Caco-2 (cell line): ENCODE data around the gene C8A. TPM values are rescaled to one million over a fixed set of nuclear protein-coding genes. Genes with fewer than 3 reads are reported as not detected.

ENCODE experiments used
- BruUV-seq: library from RNA; stranded (reverse); fragments of 400-500 nt; replicated peaks from 2 replicates; lab custom pipeline; 2021; lab: Mats Ljungman, UMichigan
- CTCF ChIA-PET: fragments of 300-600 bp; sonication (Branson Sonifier 250); formaldehyde crosslinking; loops from one replicate; lab custom pipeline; 2022; ENCODE audit warnings: antibody characterized with exemption; lab: Charles Lee
- POLR2A ChIA-PET: fragments of 300-600 bp; sonication (Branson Sonifier 250); formaldehyde crosslinking; loops from one replicate; lab custom pipeline; 2022; ENCODE audit warnings: antibody characterized with exemption; lab: Charles Lee
- DNase-seq, 2 experiments: peaks; one replicate each; pipeline versions ENCODE4 v3.0.0 to v3.0.0-alpha.2; 2020 to 2022
- H3K27me3 ChIP-seq: replicated peaks from 2 replicates; pipeline ENCODE4 v1.6.0; 2011; ENCODE audit warnings: low read length; ENCODE audit not compliant: control insufficient read depth, insufficient read depth
- H3K36me3 ChIP-seq: 2 replicates; pipeline ENCODE4 v1.5.1; 2011; ENCODE audit warnings: low read length; ENCODE audit not compliant: control insufficient read depth, insufficient read depth
- H3K4me1 ChIP-seq: fragments of 250-450 bp; sonication (Bioruptor Pico); 2 replicates; pipeline ENCODE4 v1.5.1; 2020; ENCODE audit warnings: mild to moderate bottlenecking
- H3K4me3 ChIP-seq: 2 replicates; pipeline ENCODE4 v1.5.1; 2011; ENCODE audit warnings: low read depth, mild to moderate bottlenecking, control low read depth, low read length
- H3K9me3 ChIP-seq: fragments of 250-450 bp; sonication (Bioruptor Pico); 2 replicates; pipeline ENCODE4 v1.5.1; 2020; ENCODE audit warnings: mild to moderate bottlenecking, moderate library complexity
- H3K27ac Mint-ChIP-seq: one replicate; pipeline ENCODE4 v1.8.0; 2022; ENCODE audit warnings: mixed read lengths; ENCODE audit not compliant: unreplicated experiment
- H3K27me3 Mint-ChIP-seq: one replicate; pipeline ENCODE4 v1.8.0; 2022; ENCODE audit warnings: mixed read lengths; ENCODE audit not compliant: insufficient read depth, unreplicated experiment
- H3K36me3 Mint-ChIP-seq: one replicate; pipeline ENCODE4 v1.8.0; 2022; ENCODE audit warnings: mild to moderate bottlenecking, mixed read lengths; ENCODE audit not compliant: insufficient read depth, unreplicated experiment
- H3K4me1 Mint-ChIP-seq: one replicate; pipeline ENCODE4 v1.8.0; 2022; ENCODE audit warnings: low read depth, mixed read lengths; ENCODE audit not compliant: unreplicated experiment
- H3K4me3 Mint-ChIP-seq: one replicate; pipeline ENCODE4 v1.8.0; 2022; ENCODE audit warnings: mild to moderate bottlenecking, moderate library complexity, mixed read lengths; ENCODE audit not compliant: unreplicated experiment
- H3K9me3 Mint-ChIP-seq: one replicate; pipeline ENCODE4 v1.8.0; 2022; ENCODE audit warnings: mixed read lengths; ENCODE audit not compliant: unreplicated experiment
- intact Hi-C: fragments of 100-400 bp; cut with micrococcal nuclease; formaldehyde crosslinking; loops from one replicate; pipeline ENCODE4 v1.10.0; 2022; ENCODE audit not compliant: unreplicated experiment
- total RNA-seq: library from RNA; stranded (reverse); gene quantifications from 2 replicates; pipeline ENCODE4 v1.2.3, GENCODE V29; 2022
- TF ChIP-seq, protein P1 (sequence below), 2 experiments: fragments of 200-600 bp in 1 of 2; IDR thresholded peaks; 1 replicate in 1 of 2; 2 replicates in 1 of 2; pipeline versions ENCODE4 v1.5.1 to v1.8.0; 2011 to 2022; ENCODE audit warnings: antibody characterized with exemption in 1 of 2, control low read depth in 1 of 2, inconsistent platforms in 1 of 2, low read depth in 1 of 2, low read length in 1 of 2, mild to moderate bottlenecking in 1 of 2, moderate library complexity in 1 of 2; ENCODE audit not compliant: insufficient read depth in 1 of 2, severe bottlenecking in 1 of 2, unreplicated experiment in 1 of 2

Gene C8A
- total RNA-seq, 1 experiment from 2014 or later: not detected

DNA sequence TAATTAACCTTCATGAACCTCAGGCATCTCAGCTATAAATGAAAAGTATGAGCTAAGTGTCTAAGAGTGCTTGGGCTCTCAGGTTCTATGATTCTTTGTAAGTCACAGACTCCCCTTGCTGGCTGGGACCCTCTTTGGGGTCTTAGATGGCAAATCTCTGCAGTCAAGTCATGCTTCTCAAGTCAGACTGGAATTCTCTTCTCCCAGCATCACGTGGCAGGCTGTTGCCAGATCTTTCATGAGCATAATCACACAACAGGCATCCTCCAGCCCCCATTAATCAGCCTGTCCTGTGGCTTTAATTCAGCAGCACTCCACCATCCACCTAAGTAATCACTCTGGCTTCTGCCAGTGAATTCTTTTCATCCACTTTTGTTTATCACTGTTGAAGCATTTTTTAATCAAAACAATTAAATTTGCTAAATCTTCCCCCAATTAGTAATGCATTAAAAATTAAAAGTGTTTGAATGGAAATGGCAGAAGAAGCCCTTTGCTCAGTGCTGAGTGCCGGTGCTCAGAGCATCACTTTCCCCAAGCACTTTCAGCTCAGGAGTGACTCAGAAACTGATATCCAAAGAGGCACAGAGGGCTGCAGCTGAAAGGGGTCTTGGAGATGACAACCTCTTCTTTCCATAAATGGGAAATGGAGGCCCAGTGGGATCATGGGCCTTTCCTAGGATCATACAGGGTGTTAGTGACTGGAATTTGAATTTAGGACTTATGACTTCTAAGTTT, 50.2 kb downstream of the C8A start:
- no peaks in the 10 kb centered on the region for H3K9me3 Mint-ChIP-seq
- H3K27ac Mint-ChIP-seq: no peak overlapping the region
- no peak overlapping the region for H3K4me3 Mint-ChIP-seq
- ChIA-PET POLR2A (no interaction called here), CTCF (no interaction called here)
- DNase-seq: no peak
- Histone ChIP-seq H3K27me3 (no peaks in the 10 kb centered on the region), H3K36me3 (no peaks in the 10 kb centered on the region), H3K4me1 (peaks cover 14% of the 10 kb centered on the region), H3K9me3 (no peaks in the 10 kb centered on the region), H3K4me3 (no peak overlapping the region)
- TF ChIP-seq, protein P1, sequence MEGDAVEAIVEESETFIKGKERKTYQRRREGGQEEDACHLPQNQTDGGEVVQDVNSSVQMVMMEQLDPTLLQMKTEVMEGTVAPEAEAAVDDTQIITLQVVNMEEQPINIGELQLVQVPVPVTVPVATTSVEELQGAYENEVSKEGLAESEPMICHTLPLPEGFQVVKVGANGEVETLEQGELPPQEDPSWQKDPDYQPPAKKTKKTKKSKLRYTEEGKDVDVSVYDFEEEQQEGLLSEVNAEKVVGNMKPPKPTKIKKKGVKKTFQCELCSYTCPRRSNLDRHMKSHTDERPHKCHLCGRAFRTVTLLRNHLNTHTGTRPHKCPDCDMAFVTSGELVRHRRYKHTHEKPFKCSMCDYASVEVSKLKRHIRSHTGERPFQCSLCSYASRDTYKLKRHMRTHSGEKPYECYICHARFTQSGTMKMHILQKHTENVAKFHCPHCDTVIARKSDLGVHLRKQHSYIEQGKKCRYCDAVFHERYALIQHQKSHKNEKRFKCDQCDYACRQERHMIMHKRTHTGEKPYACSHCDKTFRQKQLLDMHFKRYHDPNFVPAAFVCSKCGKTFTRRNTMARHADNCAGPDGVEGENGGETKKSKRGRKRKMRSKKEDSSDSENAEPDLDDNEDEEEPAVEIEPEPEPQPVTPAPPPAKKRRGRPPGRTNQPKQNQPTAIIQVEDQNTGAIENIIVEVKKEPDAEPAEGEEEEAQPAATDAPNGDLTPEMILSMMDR (IDR thresholded peaks at IDR 0.05; ENCODE audit: insufficient read depth in 1 of 2, low read depth in 1 of 2, low read length in 1 of 2, severe bottlenecking in 1 of 2, unreplicated experiment in 1 of 2): no peak
- H3K4me1 Mint-ChIP-seq: peaks cover 8% of the 10 kb centered on the region
- no peaks in the 10 kb centered on the region for H3K36me3 Mint-ChIP-seq
- intact Hi-C loops: no loop called here
- no TSS peak for BruUV-seq
- H3K27me3 Mint-ChIP-seq: no peaks in the 10 kb centered on the region

GRCh38 chr1:56905667-56906066, 51.1 kb downstream of the C8A start:
- intact Hi-C loops: no loop called here
- H3K4me3 Mint-ChIP-seq: no peak overlapping the region
- no peak overlapping the region for H3K27ac Mint-ChIP-seq
- ChIA-PET CTCF (no interaction called here), POLR2A (no interaction called here)
- DNase-seq: no peak
- H3K27me3 Mint-ChIP-seq: no peaks in the 10 kb centered on the region
- peaks cover 22% of the 10 kb centered on the region for H3K4me1 ChIP-seq
- BruUV-seq: no TSS peak
- no peaks in the 10 kb centered on the region for H3K9me3 Mint-ChIP-seq
- no peaks in the 10 kb centered on the region for H3K36me3 Mint-ChIP-seq
- H3K9me3 ChIP-seq: no peaks in the 10 kb centered on the region
- H3K36me3 ChIP-seq: no peaks in the 10 kb centered on the region
- TF ChIP-seq, protein P1 (IDR thresholded peaks at IDR 0.05; ENCODE audit: insufficient read depth in 1 of 2, low read depth in 1 of 2, low read length in 1 of 2, severe bottlenecking in 1 of 2, unreplicated experiment in 1 of 2): no peak
- no peaks in the 10 kb centered on the region for H3K27me3 ChIP-seq
- H3K4me1 Mint-ChIP-seq: peaks cover 8% of the 10 kb centered on the region
- H3K4me3 ChIP-seq: no peak overlapping the region

- TF ChIP-seq, protein P1 (IDR thresholded peaks at IDR 0.05; ENCODE audit: insufficient read depth in 1 of 2, low read depth in 1 of 2, low read length in 1 of 2, severe bottlenecking in 1 of 2, unreplicated experiment in 1 of 2): no peak
- BruUV-seq: no TSS peak
- Mint-ChIP-seq H3K4me3 (no peak overlapping the region), H3K27ac (no peak overlapping the region), H3K4me1 (peaks cover 8% of the 10 kb centered on the region), H3K27me3 (no peaks in the 10 kb centered on the region), H3K9me3 (peaks cover 3% of the 10 kb centered on the region), H3K36me3 (no peaks in the 10 kb centered on the region)
- POLR2A ChIA-PET: no interaction called here
- H3K4me1 ChIP-seq: peaks cover 39% of the 10 kb centered on the region
- CTCF ChIA-PET: interaction anchor here (0.6 kb wide), 1 partner anchor 344 kb away, joined by 3 read pairs; no protein-coding TSS in a partner anchor
- no peak for DNase-seq
- H3K4me3 ChIP-seq: no peak overlapping the region
- H3K27me3 ChIP-seq: no peaks in the 10 kb centered on the region
- no peaks in the 10 kb centered on the region for H3K36me3 ChIP-seq
- H3K9me3 ChIP-seq: no peaks in the 10 kb centered on the region
- intact Hi-C loops: no loop called here
Observed at GRCh38 chr1:56908619-56909221, 54.1 kb downstream of the C8A start.
